Transverse colon (tissue), 4 donors: ENCODE results near the gene FOXJ3. TPM values are rescaled to one million over a fixed set of nuclear protein-coding genes. Genes with fewer than 3 reads are reported as not detected.

Source experiments
- DNase-seq: peaks from one replicate; pipeline ENCODE4 v3.0.0-alpha.2; 2019
- H3K27ac ChIP-seq, 4 donors: fragments of 200-600 bp; sonication (generic); 2 replicates each; pipeline ENCODE4 v1.5.1; 2016 to 2018; ENCODE audit warnings: inconsistent platforms in 4 of 4
- H3K27me3 ChIP-seq: fragments of 200-600 bp; sonication (generic); 2 replicates; pipeline ENCODE4 v1.5.1; 2017; ENCODE audit warnings: inconsistent platforms
- H3K36me3 ChIP-seq, 4 donors: fragments of 200-600 bp; sonication (generic); 2 replicates each; pipeline ENCODE4 v1.5.1; 2017 to 2019; ENCODE audit warnings: inconsistent platforms in 4 of 4
- H3K4me1 ChIP-seq, 4 donors: fragments of 200-600 bp; sonication (generic); 2 replicates each; pipeline ENCODE4 v1.5.1; 2017 to 2020; ENCODE audit warnings: inconsistent platforms in 4 of 4
- H3K4me3 ChIP-seq, 4 donors: fragments of 200-600 bp; sonication (generic); 1 replicate in 1 of 4; 2 replicates in 3 of 4; pipeline versions ENCODE4 v1.5.1 to v1.6.1; 2017 to 2019; ENCODE audit warnings: inconsistent platforms in 4 of 4
- H3K9me3 ChIP-seq, 2 donors: fragments of 200-600 bp; sonication (generic); 2 replicates each; pipeline ENCODE4 v1.5.1; 2017 to 2019; ENCODE audit warnings: inconsistent platforms in 2 of 2
- EP300 ChIP-seq: sonication (generic); formaldehyde crosslinking; IDR thresholded peaks from one replicate; pipeline ENCODE4 v1.6.1; 2017; ENCODE audit warnings: antibody characterized with exemption, low read depth
- POLR2A ChIP-seq: fragments of 450-650 bp; IDR thresholded peaks from one replicate; pipeline ENCODE4 v1.6.1; 2016; ENCODE audit warnings: antibody characterized with exemption, mild to moderate bottlenecking, moderate library complexity
- POLR2AphosphoS5 ChIP-seq, 3 donors: sonication (generic); formaldehyde crosslinking; IDR thresholded peaks; one replicate each; pipeline ENCODE4 v1.6.1; 2016; ENCODE audit warnings: antibody characterized with exemption in 3 of 3
- WGBS, 2 donors: methylation state at CpG; one replicate each; pipeline ENCODE4 v1.1.5; 2018; ENCODE audit warnings: low coverage in 1 of 2; 5-methylcytosine and 5-hydroxymethylcytosine counted together
- in situ Hi-C, 4 donors: fragments of 200-750 bp; cut with MboI; loops; one replicate each; pipeline versions ENCODE4 v1.15.0 to v1.15.1; 2017; ENCODE audit warnings: low sequenced_read_pairs in 3 of 4, low pct_ligation_motif_present in 1 of 4, low pct_unique_long_range_greater_than_20kb in 1 of 4
- intact Hi-C: fragments of 100-400 bp; cut with DNase I; formaldehyde crosslinking; loops from one replicate; pipeline ENCODE4 v1.15.1; 2023; ENCODE audit warnings: low total_unique reads
- total RNA-seq, 4 donors: library from RNA; depleted of rRNA; stranded (reverse); fragments of >200 nt; gene quantifications; one replicate each; pipeline ENCODE4 v1.1.0, GENCODE V29; 2016
- TF ChIP-seq, protein P1 (sequence below), 5 experiments: fragments of 200-600 bp in 3 of 5; fragments of 450-650 bp in 2 of 5; sonication (generic) in 3 of 5; IDR thresholded peaks; 1 replicate in 2 of 5; 2 replicates in 3 of 5; pipeline ENCODE4 v1.5.1; 2016 to 2017; ENCODE audit warnings: antibody characterized with exemption in 5 of 5, inconsistent platforms in 3 of 5, mild to moderate bottlenecking in 2 of 5, moderate library complexity in 1 of 5

FOXJ3 gene
- total RNA-seq, 4 donors from 2014 or later, result 18.5 to 62.1 (median 38.6) TPM

DNA sequence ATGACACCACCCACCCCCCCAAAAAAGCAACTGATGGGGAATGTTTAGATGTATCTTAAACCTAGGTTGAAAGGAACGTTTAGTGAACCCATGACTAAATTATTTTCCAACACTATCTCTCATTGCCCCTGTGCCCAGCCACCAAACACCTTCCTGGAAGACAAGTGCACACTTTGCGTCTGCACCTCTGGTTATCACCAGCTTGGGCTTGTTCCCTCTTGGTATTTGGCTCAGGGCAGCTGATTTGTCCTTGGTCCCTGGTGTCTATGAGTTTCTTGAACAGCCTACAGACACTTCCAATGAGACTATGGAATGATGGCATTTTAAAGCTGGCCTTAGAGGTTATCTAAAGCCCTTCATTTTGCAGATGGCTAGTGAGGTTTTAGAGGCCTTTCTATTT, 30.1 kb upstream of the FOXJ3 start:
- DNase-seq, result no peak
- Histone ChIP-seq H3K36me3 (no peaks in the 10 kb centered on the region), H3K27ac (no peak overlapping the region), H3K4me3 (no peak overlapping the region), H3K4me1 (peaks cover 0 to 8% (median 0%) of the 10 kb centered on the region in 4 donors), H3K9me3 (no peaks in the 10 kb centered on the region), H3K27me3 (no peaks in the 10 kb centered on the region)
- TF ChIP-seq POLR2AphosphoS5 (IDR thresholded peaks at IDR 0.05) (no peak), EP300 (no peak), POLR2A (no peak)
- TF ChIP-seq, protein P1, sequence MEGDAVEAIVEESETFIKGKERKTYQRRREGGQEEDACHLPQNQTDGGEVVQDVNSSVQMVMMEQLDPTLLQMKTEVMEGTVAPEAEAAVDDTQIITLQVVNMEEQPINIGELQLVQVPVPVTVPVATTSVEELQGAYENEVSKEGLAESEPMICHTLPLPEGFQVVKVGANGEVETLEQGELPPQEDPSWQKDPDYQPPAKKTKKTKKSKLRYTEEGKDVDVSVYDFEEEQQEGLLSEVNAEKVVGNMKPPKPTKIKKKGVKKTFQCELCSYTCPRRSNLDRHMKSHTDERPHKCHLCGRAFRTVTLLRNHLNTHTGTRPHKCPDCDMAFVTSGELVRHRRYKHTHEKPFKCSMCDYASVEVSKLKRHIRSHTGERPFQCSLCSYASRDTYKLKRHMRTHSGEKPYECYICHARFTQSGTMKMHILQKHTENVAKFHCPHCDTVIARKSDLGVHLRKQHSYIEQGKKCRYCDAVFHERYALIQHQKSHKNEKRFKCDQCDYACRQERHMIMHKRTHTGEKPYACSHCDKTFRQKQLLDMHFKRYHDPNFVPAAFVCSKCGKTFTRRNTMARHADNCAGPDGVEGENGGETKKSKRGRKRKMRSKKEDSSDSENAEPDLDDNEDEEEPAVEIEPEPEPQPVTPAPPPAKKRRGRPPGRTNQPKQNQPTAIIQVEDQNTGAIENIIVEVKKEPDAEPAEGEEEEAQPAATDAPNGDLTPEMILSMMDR (IDR thresholded peaks at IDR 0.05), result no peak
- in situ Hi-C loops, result no loop called here
- 75 to 94% methylated on average over 2 of the region's 2 CpGs for WGBS, 2 donors
- intact Hi-C loops, result no loop called here

DNA sequence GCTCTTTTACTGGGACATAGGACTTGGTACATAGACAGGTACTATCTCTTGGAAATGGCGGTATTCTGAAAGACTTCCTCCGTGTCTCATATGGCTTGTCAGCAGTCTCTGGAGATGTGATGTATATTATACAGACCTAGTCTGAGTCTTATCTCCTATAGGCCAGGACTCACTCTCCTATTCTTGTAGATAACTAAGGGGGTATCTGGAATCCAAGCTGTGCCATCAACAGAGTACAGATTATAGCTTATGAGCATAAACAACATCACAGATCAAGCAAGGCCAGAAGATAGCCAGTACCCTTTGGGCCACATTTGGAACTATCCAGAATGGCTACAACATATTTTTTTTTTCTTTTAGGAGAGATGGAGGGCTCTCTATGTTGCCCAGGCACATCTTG, 29.5 kb upstream of the FOXJ3 start:
- Histone ChIP-seq H3K9me3 (no peaks in the 10 kb centered on the region), H3K36me3 (no peaks in the 10 kb centered on the region), H3K27me3 (no peaks in the 10 kb centered on the region), H3K27ac (no peak overlapping the region), H3K4me3 (no peak overlapping the region), H3K4me1 (peaks cover 0 to 8% (median 0%) of the 10 kb centered on the region in 4 donors)
- in situ Hi-C loops, result no loop called here
- no peak for TF ChIP-seq EP300
- TF ChIP-seq POLR2A, result no peak
- TF ChIP-seq, protein P1 (IDR thresholded peaks at IDR 0.05), result no peak
- no peak for TF ChIP-seq POLR2AphosphoS5 (IDR thresholded peaks at IDR 0.05)
- intact Hi-C loops, result no loop called here
- WGBS, 2 donors, result 96% methylated on average over 2 of the region's 2 CpGs; no CpG with 5 or more reads in 1 of the 2 donors
- DNase-seq, result no peak

DNA sequence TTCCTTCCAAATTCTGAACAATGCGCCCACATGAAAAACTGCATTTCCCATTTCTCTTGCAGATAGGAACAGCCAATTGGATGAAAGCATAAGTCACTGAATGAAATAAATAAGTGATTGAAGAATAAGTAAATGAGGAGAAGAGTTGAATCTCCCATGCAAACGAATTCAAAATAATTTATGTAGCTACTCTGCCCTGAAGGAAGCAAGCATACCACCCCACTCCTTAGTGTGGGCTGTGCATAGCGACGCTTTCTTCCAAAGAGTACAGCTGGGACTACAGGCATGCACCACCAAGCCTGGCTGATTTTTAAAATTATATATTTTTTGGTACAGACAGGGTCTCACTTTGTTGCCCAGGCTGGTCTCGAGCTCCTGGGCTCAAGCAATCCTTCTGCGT, 29.1 kb upstream of the FOXJ3 start:
- peaks cover 0 to 8% (median 0%) of the 10 kb centered on the region in 4 donors for H3K4me1 ChIP-seq
- in situ Hi-C loops (no loop called here), intact Hi-C loops (no loop called here)
- no peaks in the 10 kb centered on the region for H3K36me3 ChIP-seq
- TF ChIP-seq, protein P1 (IDR thresholded peaks at IDR 0.05), result no peak
- H3K27me3 ChIP-seq, result no peaks in the 10 kb centered on the region
- no peak for DNase-seq
- H3K4me3 ChIP-seq, result no peak overlapping the region
- 86 to 88% methylated on average over 3 to 6 of the region's 6 CpGs for whole genome bisulfite sequencing, 2 donors
- H3K27ac ChIP-seq, result no peak overlapping the region
- H3K9me3 ChIP-seq, result no peaks in the 10 kb centered on the region

DNA sequence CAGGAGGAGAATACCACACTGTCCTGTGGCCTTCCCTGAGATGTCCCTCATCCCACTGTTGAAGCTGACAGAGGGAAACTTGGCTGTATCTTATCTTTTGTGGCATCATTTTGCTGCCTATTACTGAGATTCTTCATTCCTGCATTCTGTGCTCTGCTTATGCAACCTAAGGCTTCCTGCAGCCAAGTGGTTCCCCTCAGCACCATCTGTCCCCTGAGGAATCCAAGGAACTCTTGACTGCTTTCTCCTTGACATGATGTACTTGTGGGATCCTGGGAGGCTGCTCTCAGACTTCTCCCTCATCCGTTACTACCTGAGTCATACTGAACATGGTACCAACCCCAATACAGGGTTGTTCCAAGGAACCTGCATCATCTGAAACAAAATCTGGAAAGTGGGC, 24.4 kb upstream of the FOXJ3 start:
- DNase-seq, result no peak

More for the DNA sequence above, 24.4 kb upstream of the FOXJ3 start:
- in situ Hi-C loops, result no loop called here
- no peak overlapping the region for H3K27ac ChIP-seq
- no peaks in the 10 kb centered on the region for H3K27me3 ChIP-seq
- TF ChIP-seq, protein P1 (IDR thresholded peaks at IDR 0.05), result no peak
- TF ChIP-seq EP300 (no peak), POLR2AphosphoS5 (IDR thresholded peaks at IDR 0.05) (no peak), POLR2A (no peak)
- no peaks in the 10 kb centered on the region for H3K36me3 ChIP-seq
- intact Hi-C loops, result no loop called here
- H3K9me3 ChIP-seq, result no peaks in the 10 kb centered on the region
- no peak overlapping the region for H3K4me3 ChIP-seq
- WGBS, 2 donors, result 92% methylated on average over 1 of the region's 1 CpG; no CpG with 5 or more reads in 1 of the 2 donors
- H3K4me1 ChIP-seq, result no peaks in the 10 kb centered on the region
